GM21360 (cell line): Measurements from ENCODE around the gene ZAR1.
A peak's percentile ranks its signal among the peaks of the same experiment; 100 is the strongest.

Source experiments
- ATAC-seq: cut with Tn5 transposase; IDR thresholded peaks from one replicate; pipeline ENCODE4 v1.9.1; 2021; ENCODE audit warnings: mild to moderate bottlenecking, moderate library complexity; ENCODE audit not compliant: unreplicated experiment

ZAR1 gene

GRCh38 chr4:48489683-48490011 lies 405 bp upstream of the ZAR1 start:
- ATAC-seq, result no peak

GRCh38 chr4:48490680-48491513 lies 845 bp downstream of the ZAR1 start:
- no peak for ATAC-seq

- ATAC-seq, result no peak
Observed at GRCh38 chr4:48491514-48492176, 1.6 kb downstream of the ZAR1 start.

GRCh38 chr4:48493452-48494100 lies 3.5 kb downstream of the ZAR1 start:
- no peak for ATAC-seq

- no peak for ATAC-seq
Observed at GRCh38 chr4:48495941-48496340, 5.9 kb downstream of the ZAR1 start.

- no peak for ATAC-seq
Observed at GRCh38 chr4:48498895-48499294, 8.8 kb downstream of the ZAR1 start.

GRCh38 chr4:48499551-48500066 lies 9.6 kb downstream of the ZAR1 start:
- ATAC-seq, result peak; percentile 79

- no peak for ATAC-seq
Observed at GRCh38 chr4:48503233-48504025, 13.4 kb downstream of the ZAR1 start.

GRCh38 chr4:48504026-48504330 lies 13.9 kb downstream of the ZAR1 start:
- no peak for ATAC-seq

GRCh38 chr4:48504352-48504751 lies 14.3 kb downstream of the ZAR1 start:
- ATAC-seq, result no peak

- ATAC-seq, result no peak
Observed at GRCh38 chr4:48506716-48507115, 16.7 kb downstream of the ZAR1 start.

- ATAC-seq, result no peak
Observed at GRCh38 chr4:48509543-48509942, 19.5 kb downstream of the ZAR1 start.

GRCh38 chr4:48518143-48518542 lies 28.1 kb downstream of the ZAR1 start:
- ATAC-seq, result no peak

- no peak for ATAC-seq
Observed at GRCh38 chr4:48526406-48526805, 36.4 kb downstream of the ZAR1 start.

- ATAC-seq, result no peak
Observed at GRCh38 chr4:48538358-48538757, 48.3 kb downstream of the ZAR1 start.

GRCh38 chr4:48539597-48539996 lies 49.5 kb downstream of the ZAR1 start:
- no peak for ATAC-seq

- no peak for ATAC-seq
Observed at GRCh38 chr4:48542888-48543287, 52.8 kb downstream of the ZAR1 start.

- ATAC-seq, result no peak
Observed at GRCh38 chr4:48543796-48544195, 53.7 kb downstream of the ZAR1 start.
